Esophagus squamous epithelium (tissue), 5 donors: ENCODE results near the gene ASIC2. TPM values are rescaled to one million over a fixed set of nuclear protein-coding genes. Genes with fewer than 3 reads are reported as not detected.

ENCODE experiments used
- DNase-seq: peaks from one replicate; lab custom pipeline; 2025; lab: John Stamatoyannopoulos, UW
- H3K27ac ChIP-seq, 4 donors: fragments of 200-600 bp; sonication (generic); one replicate each; pipeline ENCODE4 v1.5.1; 2016 to 2019; ENCODE audit warnings: mild to moderate bottlenecking in 1 of 4
- H3K27me3 ChIP-seq, 4 donors: fragments of 200-600 bp; sonication (generic); 1 replicate in 3 of 4; 2 replicates in 1 of 4; pipeline versions ENCODE4 v1.5.1 to v1.6.0; 2017 to 2021; ENCODE audit warnings: antibody characterized with exemption in 1 of 4
- H3K36me3 ChIP-seq, 3 donors: fragments of 200-600 bp; sonication (generic); one replicate each; pipeline ENCODE4 v1.5.1; 2016 to 2019
- H3K4me1 ChIP-seq, 3 donors: fragments of 200-600 bp; sonication (generic); one replicate each; pipeline ENCODE4 v1.5.1; 2017 to 2019
- H3K4me3 ChIP-seq, 4 donors: fragments of 200-600 bp; sonication (generic); 1 replicate in 3 of 4; 2 replicates in 1 of 4; pipeline ENCODE4 v1.5.1; 2016 to 2019; ENCODE audit warnings: mild to moderate bottlenecking in 2 of 4, moderate library complexity in 1 of 4
- H3K9me3 ChIP-seq, 3 donors: fragments of 200-600 bp; sonication (generic); one replicate each; pipeline ENCODE4 v1.5.1; 2016 to 2019
- POLR2A ChIP-seq, 4 donors: fragments of 450-650 bp; IDR thresholded peaks; one replicate each; pipeline ENCODE4 v1.6.1; 2017; ENCODE audit warnings: antibody characterized with exemption in 4 of 4, mild to moderate bottlenecking in 4 of 4, moderate library complexity in 3 of 4
- WGBS, 2 donors: methylation state at CpG; one replicate each; pipeline ENCODE4 v1.1.5; 2018; 5-methylcytosine and 5-hydroxymethylcytosine counted together
- intact Hi-C: fragments of 100-400 bp; cut with DNase I; formaldehyde crosslinking; loops from one replicate; pipeline ENCODE4 v1.15.0; 2022
- total RNA-seq, 4 donors: library from RNA; depleted of rRNA; stranded (reverse); fragments of >200 nt; gene quantifications; one replicate each; pipeline ENCODE4 v1.1.0, GENCODE V29; 2016
- TF ChIP-seq, protein P1 (sequence below), 6 experiments: fragments of 450-650 bp in 4 of 6; fragments of 200-600 bp in 2 of 6; sonication (generic) in 2 of 6; IDR thresholded peaks; one replicate each; pipeline ENCODE4 v1.5.1; 2016 to 2019; ENCODE audit warnings: antibody characterized with exemption in 6 of 6, mild to moderate bottlenecking in 4 of 6, moderate library complexity in 4 of 6
- donor health status: DM: yes; HTN: yes; CAD: no.

ASIC2 gene
- total RNA-seq, 4 donors from 2014 or later: 0.29 TPM; not detected in 3

DNA sequence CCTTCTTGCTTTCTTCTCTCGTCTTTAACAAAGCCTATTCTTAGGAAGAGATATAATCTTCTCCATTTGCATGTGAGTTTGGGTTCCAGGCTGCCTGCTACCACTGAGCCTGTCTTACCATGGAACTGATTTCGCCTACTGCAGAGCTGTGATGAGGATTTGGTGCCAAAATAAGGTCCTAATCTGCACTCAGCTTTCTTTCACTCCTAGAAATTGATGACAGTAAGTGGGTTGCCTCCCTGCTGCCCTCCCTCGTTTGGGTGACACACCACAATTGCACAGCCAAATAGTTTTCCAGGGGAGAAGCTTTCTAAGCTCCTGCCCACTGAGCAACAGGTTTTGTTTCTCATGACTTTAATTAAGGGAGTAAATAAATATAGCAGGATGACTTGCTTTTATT, 25.1 kb upstream of the ASIC2 start:
- 20 to 34% methylated on average over 3 of the region's 3 CpGs for WGBS, 2 donors
- TF ChIP-seq, protein P1, sequence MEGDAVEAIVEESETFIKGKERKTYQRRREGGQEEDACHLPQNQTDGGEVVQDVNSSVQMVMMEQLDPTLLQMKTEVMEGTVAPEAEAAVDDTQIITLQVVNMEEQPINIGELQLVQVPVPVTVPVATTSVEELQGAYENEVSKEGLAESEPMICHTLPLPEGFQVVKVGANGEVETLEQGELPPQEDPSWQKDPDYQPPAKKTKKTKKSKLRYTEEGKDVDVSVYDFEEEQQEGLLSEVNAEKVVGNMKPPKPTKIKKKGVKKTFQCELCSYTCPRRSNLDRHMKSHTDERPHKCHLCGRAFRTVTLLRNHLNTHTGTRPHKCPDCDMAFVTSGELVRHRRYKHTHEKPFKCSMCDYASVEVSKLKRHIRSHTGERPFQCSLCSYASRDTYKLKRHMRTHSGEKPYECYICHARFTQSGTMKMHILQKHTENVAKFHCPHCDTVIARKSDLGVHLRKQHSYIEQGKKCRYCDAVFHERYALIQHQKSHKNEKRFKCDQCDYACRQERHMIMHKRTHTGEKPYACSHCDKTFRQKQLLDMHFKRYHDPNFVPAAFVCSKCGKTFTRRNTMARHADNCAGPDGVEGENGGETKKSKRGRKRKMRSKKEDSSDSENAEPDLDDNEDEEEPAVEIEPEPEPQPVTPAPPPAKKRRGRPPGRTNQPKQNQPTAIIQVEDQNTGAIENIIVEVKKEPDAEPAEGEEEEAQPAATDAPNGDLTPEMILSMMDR (IDR thresholded peaks at IDR 0.05): no peak
- no peak for TF ChIP-seq POLR2A (IDR thresholded peaks at IDR 0.05)
- Histone ChIP-seq H3K4me1 (no peaks in the 10 kb centered on the region), H3K4me3 (no peak overlapping the region), H3K36me3 (no peaks in the 10 kb centered on the region), H3K27ac (no peak overlapping the region), H3K27me3 (peaks cover 0 to 23% (median 0%) of the 10 kb centered on the region in 4 donors), H3K9me3 (no peaks in the 10 kb centered on the region)
- intact Hi-C loops: no loop called here
- no peak for DNase-seq

DNA sequence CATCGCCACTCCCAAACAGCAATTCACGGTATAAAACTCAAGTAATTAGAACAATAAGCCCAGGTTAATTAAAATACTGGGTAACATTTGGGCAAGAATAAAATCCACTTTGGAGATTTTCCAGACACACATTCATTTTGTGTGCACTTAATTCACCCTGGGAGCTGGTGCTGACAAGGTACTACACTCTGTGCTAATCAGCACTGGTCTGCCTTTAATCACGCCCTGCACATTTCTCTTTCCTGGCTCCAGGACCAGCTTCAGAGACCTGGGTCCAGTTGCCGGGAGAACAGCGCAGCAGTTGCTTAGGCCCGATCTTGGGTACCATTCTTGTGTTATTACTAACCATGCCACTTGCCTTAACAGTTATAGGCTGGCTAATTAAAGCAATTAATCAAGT, 23.7 kb upstream of the ASIC2 start:
- Histone ChIP-seq H3K4me3 (no peak overlapping the region), H3K27me3 (peaks cover 0 to 34% (median 0%) of the 10 kb centered on the region in 4 donors), H3K27ac (no peak overlapping the region), H3K9me3 (no peaks in the 10 kb centered on the region), H3K4me1 (no peaks in the 10 kb centered on the region), H3K36me3 (no peaks in the 10 kb centered on the region)
- TF ChIP-seq, protein P1 (IDR thresholded peaks at IDR 0.05): no peak
- no peak for TF ChIP-seq POLR2A (IDR thresholded peaks at IDR 0.05)
- no peak for DNase-seq
- intact Hi-C loops: no loop called here
- 78 to 88% methylated on average over 5 to 6 of the region's 6 CpGs for WGBS, 2 donors

DNA sequence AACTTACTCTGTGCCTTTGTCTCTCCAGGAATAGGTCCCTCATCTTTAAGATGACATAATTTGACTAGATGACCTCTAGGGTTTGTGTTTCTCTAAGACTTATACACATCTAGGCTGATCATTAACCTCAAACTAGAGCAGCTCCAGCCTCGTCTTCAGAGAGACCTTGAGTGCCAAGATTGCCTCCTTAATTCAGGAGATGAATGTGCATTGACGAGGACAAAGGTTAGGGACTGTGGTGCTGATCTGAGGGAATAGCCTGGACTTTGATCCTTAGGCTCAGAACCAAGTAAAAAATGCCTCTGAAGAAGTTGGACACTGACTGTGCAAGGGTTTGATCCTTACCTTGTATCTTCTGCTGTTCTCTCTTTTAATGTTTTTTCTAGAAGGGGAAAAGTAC, 17.2 kb upstream of the ASIC2 start:
- intact Hi-C loops: no loop called here
- no peaks in the 10 kb centered on the region for H3K4me1 ChIP-seq
- peaks cover 0 to 74% (median 2%) of the 10 kb centered on the region in 4 donors for H3K27me3 ChIP-seq
- WGBS, 2 donors: 33 to 100% methylated on average over 1 to 2 of the region's 2 CpGs
- no peak for TF ChIP-seq POLR2A (IDR thresholded peaks at IDR 0.05)
- TF ChIP-seq, protein P1 (IDR thresholded peaks at IDR 0.05): no peak
- no peaks in the 10 kb centered on the region for H3K9me3 ChIP-seq
- H3K27ac ChIP-seq: no peak overlapping the region
- no peak overlapping the region for H3K4me3 ChIP-seq
- H3K36me3 ChIP-seq: no peaks in the 10 kb centered on the region
- no peak for DNase-seq

DNA sequence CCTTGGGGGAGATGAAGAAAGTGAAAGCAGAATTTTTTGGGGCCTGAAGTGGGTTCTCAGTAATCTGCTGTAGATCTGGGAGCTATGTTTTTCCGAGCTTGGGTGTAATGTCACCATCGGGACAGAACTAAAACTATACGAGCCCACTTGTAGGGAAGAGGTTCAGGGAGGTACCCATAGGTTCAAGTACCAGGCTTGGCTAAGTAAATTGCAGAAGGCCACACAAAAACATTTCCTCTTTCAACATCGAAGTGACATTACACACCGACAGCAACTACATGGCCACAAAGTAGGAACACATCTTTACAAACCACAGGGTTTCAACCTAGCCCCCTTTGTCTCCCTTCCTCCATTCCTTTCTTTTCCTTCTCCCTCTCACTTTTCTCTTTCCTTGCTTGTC, 10.2 kb upstream of the ASIC2 start:
- TF ChIP-seq POLR2A (IDR thresholded peaks at IDR 0.05): no peak
- TF ChIP-seq, protein P1 (IDR thresholded peaks at IDR 0.05): no peak
- intact Hi-C loops: no loop called here
- Histone ChIP-seq H3K27me3 (peaks cover 0 to 77% (median 2%) of the 10 kb centered on the region in 4 donors), H3K36me3 (no peaks in the 10 kb centered on the region), H3K4me3 (no peak overlapping the region), H3K9me3 (peaks cover 0 to 5% (median 0%) of the 10 kb centered on the region in 3 donors), H3K27ac (no peak overlapping the region), H3K4me1 (no peaks in the 10 kb centered on the region)
- WGBS, 2 donors: 67 to 76% methylated on average over 5 of the region's 5 CpGs
- no peak for DNase-seq

DNA sequence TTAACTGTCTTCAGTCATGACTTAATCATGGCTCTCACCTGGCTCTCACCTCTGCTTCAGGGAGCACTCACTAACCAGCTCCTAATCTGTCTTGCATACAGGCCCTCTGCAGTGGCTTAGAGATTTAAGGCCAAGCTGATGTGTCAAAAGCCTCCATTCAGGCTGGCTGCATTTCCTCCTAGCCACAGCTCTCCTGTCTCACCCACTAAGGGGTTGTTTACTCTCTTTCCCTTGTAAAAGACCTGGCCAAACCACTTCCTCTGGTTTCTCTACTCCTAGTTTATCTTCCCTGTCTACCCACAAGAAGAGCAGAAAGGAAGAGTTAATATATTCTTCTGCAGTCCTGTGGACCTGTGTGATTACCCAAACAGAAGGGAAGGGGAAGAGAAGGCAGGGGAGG, 9.3 kb upstream of the ASIC2 start:
- H3K27me3 ChIP-seq: peaks cover 0 to 71% (median 2%) of the 10 kb centered on the region in 4 donors
- H3K27ac ChIP-seq: no peak overlapping the region
- no peak overlapping the region for H3K4me3 ChIP-seq
- TF ChIP-seq, protein P1 (IDR thresholded peaks at IDR 0.05): no peak
- no peak for TF ChIP-seq POLR2A (IDR thresholded peaks at IDR 0.05)
- no peak for DNase-seq
- H3K4me1 ChIP-seq: no peaks in the 10 kb centered on the region
- intact Hi-C loops: no loop called here
- no peaks in the 10 kb centered on the region for H3K36me3 ChIP-seq
- H3K9me3 ChIP-seq: peaks cover 0 to 5% (median 0%) of the 10 kb centered on the region in 3 donors
